Stimulated activated CD8-positive, alpha-beta memory T cell treated with anti-CD3 and anti-CD28 coated beads, Interleukin-4, amount 100 ng/mL, for 24 hours (primary cell): ENCODE data around the gene PEX14.

Experiments used
- DNase-seq: peaks from one replicate; pipeline ENCODE4 v3.0.0-alpha.2; 2020; ENCODE audit warnings: low read depth

Gene PEX14

DNA sequence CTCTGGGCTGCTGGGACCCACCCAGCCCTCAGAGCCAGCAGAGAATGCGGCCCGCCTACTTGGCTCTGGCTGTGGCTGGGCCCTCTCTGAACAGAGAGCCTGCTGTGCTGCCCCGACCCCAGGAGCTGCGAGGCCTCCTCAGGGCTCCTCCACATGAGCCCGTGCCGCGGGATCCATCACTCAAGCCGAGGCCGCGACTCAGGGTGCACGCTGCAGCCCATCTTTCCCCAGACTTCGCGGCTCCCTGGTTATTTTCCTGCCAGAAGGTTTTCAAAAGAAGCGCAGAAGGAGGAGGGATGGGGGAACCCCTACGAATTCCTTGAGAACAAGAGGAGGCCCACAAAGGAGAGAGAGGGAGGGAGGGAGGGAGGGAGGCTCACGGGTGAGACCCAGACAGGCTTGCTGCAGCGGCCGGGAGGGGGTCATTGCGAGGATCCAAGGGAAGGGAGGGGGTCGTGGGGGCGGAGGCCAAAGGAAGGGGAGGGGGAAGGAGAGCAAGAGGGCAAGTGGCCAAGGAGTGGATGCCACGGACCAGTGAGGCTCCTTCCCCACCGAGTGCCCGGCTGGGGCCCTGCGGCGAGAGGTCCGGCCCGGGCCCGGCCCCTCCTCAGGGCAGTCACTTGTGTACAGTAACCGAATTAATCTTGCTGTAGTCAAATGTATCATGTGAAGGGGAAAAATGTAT lies 174.9 kb downstream of the PEX14 start:
- no peak for DNase-seq

DNA sequence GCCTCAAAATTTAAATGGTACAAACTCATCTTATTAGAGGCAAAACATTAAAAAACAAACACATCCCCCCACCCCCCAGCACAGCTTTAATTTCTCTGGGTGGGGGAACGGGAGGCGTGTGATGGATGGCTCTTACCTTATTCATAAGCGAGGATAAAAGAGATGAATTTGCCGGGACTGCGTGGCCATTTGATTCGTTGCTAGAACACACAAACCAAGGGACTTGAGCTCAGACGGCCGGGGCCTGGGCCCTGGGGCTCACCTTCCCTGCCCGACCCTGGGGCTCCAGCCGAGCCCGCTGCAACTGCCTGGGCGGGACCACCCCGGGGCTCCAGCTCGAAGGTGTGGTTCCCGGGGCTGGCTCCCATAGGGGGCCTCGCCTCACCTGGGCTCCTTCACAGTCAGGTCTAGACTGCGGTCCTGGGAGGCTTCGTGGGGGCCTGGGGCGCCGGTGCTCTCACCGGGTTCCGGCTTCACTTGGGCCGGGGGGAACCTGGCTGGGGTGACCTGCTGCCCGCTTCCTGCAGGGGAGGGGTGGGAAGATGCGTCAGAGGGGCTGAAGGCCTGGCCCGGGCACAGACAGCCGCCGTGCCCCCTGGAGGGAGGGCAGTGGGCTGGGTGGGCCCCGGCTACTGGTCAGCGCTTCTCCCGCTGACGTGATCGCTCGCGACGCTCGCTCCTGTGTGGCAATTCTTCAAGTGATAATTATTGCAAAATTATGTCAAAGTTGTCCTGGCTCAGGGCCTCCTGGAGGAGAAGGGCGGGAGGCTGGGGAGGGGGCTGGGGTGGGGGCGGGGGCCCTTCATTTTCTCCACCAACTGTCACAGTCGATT lies 176.0 kb downstream of the PEX14 start:
- no peak for DNase-seq

DNA sequence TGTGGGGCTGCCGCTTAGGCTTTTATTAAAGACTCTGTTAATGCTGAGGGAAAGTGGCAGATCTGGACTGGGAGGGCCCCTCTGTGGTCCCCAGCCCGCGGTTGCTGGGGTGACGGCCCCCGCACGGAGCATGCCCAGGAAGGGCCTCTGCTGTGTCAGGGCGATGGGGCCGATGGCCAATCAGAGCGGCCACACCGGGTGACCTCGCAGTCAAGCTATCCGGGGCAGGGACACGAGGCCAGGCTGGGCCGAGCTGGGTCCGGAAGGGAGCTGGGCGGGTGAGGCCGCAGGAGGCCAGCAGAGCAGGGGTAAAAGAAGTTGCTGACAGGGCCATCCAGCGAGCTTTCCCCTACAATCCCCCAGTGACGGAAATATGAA lies 176.6 kb downstream of the PEX14 start:
- no peak for DNase-seq

DNA sequence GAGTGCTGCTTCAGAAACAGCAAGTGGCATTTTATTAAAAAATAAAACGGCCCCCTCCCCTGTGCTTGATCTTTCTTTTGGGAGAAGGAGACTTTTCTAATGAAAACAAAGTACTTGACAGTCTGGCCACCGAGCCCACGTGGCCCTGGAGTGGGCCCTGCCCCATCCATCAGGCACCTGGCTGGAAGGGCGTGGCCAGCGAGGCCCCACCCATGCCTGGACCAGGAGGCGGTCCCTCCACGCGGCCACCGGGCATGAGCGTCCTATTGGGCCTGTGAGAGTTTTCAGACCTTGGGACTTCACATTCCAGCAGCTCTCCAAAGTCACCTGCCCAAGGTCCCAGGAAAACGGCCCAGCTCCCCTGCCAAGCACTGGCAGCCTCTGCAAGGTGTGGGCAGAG lies 177.0 kb downstream of the PEX14 start:
- DNase-seq: no peak

DNA sequence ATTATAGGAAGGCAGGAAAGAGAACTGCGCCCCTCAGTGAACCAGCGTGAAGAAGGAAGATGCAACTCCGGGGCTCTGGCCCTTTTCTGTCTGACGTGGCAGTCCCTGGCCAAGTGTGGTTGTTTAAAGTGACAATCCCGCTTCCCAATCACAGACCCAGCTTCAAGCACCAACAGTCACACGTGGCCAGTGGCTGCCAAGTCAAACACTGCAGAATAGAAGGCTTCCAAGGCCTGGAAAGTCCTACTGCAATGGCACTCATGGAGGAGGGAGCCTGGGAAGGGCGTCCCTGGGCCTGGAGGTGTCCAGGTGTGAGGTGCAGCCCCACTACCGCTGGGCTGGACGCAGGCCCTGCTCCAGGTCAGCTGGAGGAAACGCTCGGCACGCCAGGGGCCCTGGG lies 177.9 kb downstream of the PEX14 start:
- no peak for DNase-seq

DNA sequence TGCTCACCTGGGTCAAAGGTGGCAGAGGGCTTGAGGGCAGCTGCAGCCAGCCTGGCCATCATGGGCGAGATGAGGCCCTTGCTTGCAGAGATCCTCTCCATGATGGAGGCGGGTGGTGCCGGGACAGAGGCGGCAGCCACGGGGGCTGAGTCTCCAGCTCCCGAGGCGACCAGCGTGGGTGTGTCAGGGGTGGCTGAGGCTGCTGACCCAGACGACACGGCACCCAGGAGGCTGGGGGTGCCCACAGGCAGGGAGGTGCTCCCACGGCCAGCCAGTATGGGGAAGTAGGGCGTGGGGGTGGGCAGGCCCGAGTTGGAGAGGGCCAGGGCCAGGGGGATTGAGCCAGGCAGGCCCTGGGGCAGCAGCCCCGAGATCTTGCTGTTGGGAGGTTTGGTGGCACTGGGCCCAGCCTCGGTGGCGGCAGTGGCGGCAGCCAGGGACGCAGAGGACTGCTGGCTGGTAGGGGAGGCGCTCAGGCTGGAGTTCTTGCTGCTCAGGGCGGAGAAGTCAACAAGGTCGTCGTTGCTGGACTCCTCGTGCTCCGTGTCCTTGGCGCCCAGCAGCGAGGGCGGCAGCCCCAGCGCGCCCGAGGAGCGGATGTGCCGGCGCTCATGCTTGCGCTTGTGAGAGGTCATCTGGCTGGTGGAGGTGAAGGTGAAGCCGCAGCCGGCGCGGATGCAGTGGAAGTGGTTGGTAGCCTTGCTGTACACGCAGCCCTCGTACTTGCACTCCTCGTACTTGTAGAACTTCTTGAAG lies 178.8 kb downstream of the PEX14 start:
- DNase-seq: no peak

DNA sequence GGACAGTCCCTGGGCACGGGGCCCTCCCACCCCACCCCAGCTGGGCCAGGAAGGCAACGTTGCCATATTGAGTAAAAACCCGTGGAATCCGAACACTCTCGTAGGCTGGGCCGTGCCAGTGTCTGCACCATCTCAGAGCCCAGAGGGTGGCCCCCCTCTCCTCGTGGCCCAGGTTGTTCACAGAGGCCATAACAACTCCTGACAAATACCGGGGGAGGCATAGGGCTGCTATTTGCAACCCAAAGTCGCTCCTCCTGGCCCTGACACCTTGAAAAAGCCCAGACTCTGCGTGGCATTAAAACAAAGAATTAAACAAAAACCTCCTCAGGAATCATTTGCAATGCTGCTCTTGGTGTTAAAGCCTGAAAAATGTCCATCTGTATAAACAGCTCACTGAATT lies 180.3 kb downstream of the PEX14 start:
- no peak for DNase-seq

DNA sequence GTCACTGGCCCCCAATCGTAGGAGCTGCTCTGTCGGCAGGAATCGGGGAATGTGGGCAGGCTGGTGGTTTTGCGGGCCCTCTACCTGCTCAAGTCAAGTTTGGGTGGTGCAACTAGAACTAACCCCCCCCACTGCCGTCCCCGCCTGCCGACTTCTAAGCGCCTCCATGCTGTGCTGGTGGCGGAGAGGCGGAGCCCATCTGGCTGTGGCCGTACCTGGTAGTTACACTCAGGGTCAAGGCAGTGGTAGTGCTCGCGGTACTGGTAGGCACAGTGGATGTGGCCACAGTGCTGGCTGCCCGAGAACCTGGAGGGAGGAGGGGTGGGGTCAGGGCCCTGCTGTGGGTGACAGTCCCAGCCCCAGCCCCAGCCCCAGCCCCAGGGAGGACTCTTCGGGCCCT lies 181.7 kb downstream of the PEX14 start:
- DNase-seq: no peak

DNA sequence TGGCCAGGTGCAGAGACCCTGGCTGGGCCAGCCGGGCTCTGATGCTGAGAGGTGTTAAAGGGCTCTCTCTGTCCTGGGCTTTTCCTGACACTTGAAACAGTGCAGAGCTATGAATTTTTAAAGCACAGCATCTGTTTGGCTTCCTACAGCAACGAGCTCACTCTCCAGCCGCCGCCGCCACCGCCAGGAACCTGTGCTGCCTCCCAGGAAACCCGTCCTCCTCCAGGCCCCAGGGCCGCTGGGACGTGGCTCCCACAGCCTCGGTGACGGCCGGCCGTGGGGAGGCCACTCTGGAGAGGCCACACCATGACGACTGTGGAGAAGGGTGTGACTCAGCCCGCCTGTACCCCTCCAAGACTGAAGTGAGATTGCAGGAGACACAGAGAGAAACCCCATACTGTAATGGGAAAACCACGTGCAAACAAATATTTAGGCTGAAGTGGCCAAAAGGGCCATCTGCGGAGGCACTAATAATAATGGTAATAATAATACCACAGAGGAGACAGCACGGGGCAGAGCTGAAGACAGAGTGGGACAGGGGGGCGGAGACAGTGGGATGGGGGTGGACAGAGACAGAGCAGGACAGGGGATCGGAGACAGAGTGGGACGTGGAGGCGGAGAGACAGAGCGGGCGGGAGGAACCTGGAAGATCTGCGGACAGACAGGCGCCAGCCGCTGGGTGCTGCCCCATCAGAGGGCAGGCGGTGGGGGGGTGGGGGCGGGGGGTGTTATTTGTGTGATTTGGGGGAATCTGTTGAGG lies 182.5 kb downstream of the PEX14 start:
- no peak for DNase-seq

DNA sequence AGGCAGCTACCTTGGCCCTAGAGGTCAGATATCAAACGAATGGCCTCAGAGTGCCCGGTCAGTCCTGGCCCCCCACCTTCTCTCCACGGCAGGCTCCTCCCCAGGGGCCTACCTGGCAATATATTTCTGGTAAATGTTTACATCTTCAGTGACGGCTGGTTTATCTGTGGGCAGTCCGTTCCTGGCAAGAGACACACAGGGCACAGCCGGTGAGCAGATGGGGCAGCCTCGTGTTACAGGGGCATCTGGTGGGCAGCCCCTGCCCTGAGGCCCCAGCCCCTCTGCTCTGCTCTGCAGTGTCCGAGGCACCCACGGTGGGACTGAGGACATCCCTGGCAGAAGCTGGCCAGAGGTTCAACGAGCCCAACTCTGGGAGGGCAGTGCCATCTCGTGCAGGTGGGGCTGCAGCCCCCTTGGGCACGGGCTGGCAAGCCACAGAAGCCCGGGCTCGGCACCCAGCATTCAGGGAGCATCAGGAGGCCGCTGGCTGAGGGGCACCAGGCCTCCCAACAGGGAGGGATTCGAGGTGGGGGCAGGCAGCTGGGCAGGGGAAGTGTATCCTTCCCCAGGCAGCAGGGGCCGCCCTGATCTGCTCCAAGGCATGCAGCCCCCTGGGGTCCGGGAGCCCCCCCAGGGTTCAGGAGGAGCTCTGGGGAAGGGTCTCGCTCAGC lies 183.8 kb downstream of the PEX14 start:
- no peak for DNase-seq

DNA sequence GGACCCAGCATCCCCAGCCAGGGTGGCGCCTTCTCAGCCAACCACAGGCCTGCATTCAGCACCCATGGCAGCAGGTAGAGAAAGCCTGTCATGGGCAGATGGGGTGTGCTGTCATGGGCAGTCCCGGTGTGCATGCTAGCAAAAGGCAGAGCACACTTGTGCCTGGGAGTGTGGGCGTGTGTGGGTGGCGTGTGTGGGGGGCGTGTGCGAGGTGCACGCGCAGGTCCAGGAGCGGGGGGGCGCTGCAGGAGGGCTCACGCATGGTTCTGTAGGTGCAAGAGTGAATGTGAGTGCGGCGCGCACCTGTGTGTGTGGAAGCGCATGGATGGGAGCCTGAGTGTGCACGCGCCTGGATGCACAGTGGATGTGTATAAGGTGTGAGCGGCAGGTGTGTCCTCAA lies 184.5 kb downstream of the PEX14 start:
- no peak for DNase-seq

DNA sequence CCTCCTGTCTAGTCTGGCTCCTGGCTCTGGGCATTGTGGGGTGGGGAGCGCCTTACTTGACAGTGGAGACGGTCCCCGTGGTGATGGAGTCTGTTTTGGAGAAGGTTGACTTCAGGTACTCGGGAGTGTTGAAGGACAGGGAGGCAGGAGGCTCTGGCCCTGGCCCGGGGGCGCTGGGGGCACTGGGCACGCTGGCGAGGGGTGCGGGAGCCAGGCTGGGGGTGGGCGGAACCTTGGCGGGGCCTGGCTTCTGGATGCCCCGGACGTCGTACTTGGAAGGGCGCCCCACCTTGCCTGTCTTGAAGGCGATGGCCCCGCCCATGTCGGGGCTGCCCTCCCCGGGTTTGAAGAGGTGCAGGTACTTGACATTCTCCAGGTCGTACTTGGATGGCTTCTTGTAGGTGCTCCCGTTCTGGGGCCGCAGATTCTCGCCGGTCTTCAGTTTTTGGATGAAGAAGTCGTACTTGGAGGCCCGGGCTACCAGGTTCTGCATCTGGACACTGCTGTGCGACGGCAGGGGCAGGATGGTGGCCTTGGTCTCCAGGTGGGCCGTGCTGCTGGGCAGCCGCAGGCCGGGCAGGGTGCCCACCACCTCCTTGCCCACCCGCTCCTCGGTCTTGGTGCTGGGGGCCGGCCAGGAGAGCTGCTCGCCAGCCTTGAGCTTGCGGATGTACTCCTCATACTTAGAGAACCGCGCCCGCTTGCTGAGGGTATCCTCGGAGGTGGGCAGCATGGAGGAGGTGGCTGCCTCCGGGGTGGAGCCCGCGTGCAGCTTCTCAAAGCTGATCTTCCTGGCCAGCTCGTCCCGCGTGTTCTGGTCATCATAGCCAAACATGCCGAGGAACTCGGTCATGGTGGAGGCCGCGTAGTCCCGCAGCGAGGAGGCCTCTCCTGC lies 185.1 kb downstream of the PEX14 start:
- DNase-seq: no peak

DNA sequence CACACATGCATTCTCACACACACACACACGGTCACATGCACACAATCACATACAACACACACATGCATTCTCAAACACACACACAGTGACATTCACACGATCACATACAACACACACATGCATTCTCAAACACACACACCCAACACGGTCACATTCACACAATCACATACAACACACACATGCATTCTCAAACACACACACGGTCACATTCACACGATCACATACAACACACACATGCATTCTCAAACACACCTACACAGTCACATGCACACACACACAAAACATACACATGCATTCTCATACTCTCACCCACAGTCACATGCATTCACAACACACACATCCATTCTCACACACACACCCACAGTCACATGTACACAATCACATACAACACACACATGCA lies 186.7 kb downstream of the PEX14 start:
- no peak for DNase-seq

DNA sequence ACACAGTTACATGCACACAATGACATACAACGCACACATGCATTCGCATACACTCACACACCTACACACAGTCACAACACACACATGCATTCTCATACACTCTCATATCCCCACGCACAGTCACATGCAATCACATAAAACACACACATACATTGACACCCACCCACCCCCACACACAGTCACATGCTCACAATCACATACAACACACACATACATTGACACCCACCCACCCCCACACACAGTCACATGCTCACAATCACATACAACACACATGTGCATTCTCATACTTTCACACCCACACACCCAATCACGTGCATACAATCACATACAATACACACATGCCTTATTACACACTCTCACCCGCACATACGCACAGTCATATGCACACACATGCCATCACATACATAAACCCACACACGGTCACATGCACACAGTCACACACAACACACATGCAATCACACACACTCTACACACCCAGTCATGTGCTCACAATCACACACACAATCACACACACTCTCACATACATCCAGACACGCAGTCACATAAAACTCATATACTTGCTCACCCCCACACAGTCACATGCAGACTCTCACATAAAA lies 187.4 kb downstream of the PEX14 start:
- DNase-seq: no peak

DNA sequence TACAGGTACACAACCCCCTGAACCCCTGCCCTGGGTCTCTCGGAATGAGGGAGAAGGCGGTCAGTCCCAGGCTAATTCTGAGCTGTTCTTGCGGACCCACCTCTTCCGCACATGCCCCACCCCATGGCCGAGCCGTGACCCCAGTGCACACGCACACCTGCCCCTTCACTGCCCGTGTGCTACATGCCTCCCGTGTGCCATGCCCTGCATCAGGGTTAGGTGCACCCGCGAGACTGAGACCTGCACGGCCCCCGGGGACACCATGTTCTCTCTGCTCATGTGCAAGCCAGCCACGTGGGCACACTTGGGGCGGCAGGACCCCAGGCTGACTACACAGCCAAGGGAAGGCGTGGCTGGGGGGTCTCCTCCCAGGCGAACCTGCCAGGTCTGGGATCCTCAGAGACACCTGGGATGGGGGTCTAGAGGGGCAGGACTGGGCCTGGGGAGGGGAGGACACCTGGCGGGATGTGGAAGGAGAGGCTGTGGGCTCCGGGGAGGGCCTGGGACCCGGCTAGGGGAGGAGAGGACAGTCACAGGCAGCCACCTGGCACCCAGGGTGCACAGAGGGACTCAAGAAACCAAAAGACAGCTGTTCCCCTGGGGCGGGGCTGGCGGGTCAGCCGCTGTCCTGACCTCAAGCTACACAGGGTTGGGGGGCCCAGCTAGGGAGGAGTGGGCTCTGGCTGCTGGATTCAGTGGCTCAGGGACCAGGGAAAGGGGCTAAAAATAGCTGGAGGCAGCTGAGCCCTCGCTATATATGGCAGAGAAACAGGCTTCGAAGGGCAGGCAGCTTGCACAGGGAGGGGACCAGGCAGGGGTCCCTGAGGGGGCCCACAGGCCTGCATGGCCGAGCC lies 188.3 kb downstream of the PEX14 start:
- DNase-seq: no peak

DNA sequence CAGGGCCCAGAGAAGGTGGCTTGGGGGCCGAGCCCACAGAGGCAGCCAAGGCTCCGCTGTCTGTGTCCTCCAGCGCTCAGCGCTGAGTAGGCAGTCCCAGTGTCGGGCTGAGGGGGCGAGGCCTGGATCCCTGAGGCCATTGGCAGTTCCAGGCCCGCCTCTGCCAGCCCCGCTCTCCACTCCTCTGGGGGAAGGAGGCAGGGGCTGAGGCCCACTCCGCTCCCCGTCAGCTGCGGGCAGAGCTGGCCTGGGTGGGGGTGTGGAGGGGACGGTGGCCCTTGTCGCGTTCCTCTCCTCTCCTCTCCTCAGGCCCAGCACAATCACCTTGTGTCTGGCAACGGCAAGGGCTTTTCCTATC lies 188.9 kb downstream of the PEX14 start:
- no peak for DNase-seq

DNA sequence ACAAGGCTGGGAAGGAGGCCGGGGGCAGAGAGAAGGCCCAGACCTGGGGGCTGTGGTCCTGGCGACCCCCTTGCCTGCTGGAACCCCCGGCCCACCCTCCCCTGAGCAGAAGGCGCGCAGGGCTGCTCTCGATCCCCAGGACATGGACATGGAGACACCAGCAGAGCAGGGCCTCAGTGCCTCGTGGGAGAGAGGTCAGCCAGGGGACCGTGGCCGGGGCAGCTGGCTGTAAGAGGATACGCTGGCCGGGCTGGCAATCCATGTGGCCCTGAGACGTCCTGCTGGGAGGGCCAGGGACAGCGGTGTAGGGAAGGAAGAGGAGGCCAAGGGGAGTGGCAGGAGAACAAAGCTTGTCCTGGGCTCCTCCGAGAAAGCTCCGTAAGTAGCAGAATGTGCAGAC lies 189.5 kb downstream of the PEX14 start:
- DNase-seq: no peak

DNA sequence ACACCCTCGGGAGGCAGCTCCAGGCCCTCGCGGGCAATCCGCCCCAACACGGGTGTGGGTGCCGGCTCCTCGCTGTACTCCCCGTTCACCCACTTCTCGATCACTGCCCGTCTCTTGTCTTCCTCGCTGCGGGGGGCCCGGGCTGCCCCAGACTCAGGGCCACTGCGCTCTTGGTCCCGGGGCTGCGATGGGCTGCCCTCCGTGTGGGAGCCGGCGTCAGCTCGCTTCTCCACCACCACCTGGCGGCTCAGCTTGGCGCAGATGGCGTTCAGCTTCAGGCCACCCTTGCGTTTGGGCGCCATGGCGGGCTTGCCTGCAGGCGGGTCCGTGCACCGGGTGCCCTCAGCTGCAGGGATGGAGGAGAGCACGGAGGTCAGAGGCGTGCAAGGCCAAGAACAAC lies 190.5 kb downstream of the PEX14 start:
- DNase-seq: no peak
